Neural cell (in vitro differentiated cells): ENCODE measurements around the gene MEGF11. TPM values are rescaled to one million over a fixed set of nuclear protein-coding genes. Genes with fewer than 3 reads are reported as not detected.

Experiments
- H2AFZ ChIP-seq: fragments of 200-600, 300-800 bp; sonication (generic), shearing (Covaris generic); 2 replicates; pipeline ENCODE4 v1.6.0; 2014; ENCODE audit warnings: low read depth, mild to moderate bottlenecking, antibody characterized with exemption, low read length, moderate library complexity
- H3F3A ChIP-seq: fragments of 200-600 bp; shearing (Covaris generic); 2 replicates; pipeline ENCODE4 v1.6.1; 2016; ENCODE audit warnings: mild to moderate bottlenecking, moderate library complexity, mixed read lengths, antibody characterized with exemption, low read length; ENCODE audit not compliant: insufficient read depth, poor library complexity, severe bottlenecking
- H3K27ac ChIP-seq: fragments of 200-600, 300-800 bp; sonication (generic), shearing (Covaris generic); 2 replicates; pipeline ENCODE4 v1.5.1; 2014; ENCODE audit warnings: mild to moderate bottlenecking, low read length, moderate library complexity
- H3K27me3 ChIP-seq: fragments of 300-800, 200-600 bp; sonication (generic), shearing (Covaris generic); 2 replicates; pipeline ENCODE4 v1.6.0; 2014; ENCODE audit warnings: mild to moderate bottlenecking, low read depth, low read length, moderate library complexity; ENCODE audit not compliant: insufficient read depth
- H3K36me3 ChIP-seq: fragments of 300-800, 200-600 bp; sonication (generic), shearing (Covaris generic); 2 replicates; pipeline ENCODE4 v1.5.1; 2014; ENCODE audit warnings: mild to moderate bottlenecking, antibody characterized with exemption, low read length, moderate library complexity; ENCODE audit not compliant: insufficient read depth
- H3K4me2 ChIP-seq: fragments of 300-800, 200-600 bp; sonication (generic), shearing (Covaris generic); 2 replicates; pipeline ENCODE4 v1.6.0; 2014; ENCODE audit warnings: mild to moderate bottlenecking, low read length
- H3K4me3 ChIP-seq: fragments of 300-800, 200-600 bp; sonication (generic), shearing (Covaris generic); 2 replicates; pipeline ENCODE4 v1.5.1; 2014; ENCODE audit warnings: mild to moderate bottlenecking, low read length, moderate library complexity
- H3K79me2 ChIP-seq: fragments of 200-600 bp; shearing (Covaris generic); replicated peaks from 2 replicates; pipeline ENCODE4 v1.6.0; 2014; ENCODE audit warnings: mild to moderate bottlenecking, low read length, moderate library complexity; ENCODE audit not compliant: insufficient read depth
- H3K9ac ChIP-seq: fragments of 300-800, 200-600 bp; sonication (generic), shearing (Covaris generic); 2 replicates; pipeline ENCODE4 v1.6.1; 2016; ENCODE audit warnings: mild to moderate bottlenecking, low read length, mixed read lengths
- H3K9me2 ChIP-seq: fragments of 200-600 bp; shearing (Covaris generic); 2 replicates; pipeline ENCODE4 v1.6.1; 2016; ENCODE audit warnings: mild to moderate bottlenecking, low read length, mixed read lengths; ENCODE audit not compliant: insufficient read depth
- H3K9me3 ChIP-seq: fragments of 200-600, 300-800 bp; sonication (generic), shearing (Covaris generic); 2 replicates; pipeline ENCODE4 v1.6.1; 2016; ENCODE audit warnings: mild to moderate bottlenecking, mixed run types, low read length, moderate library complexity, mixed read lengths
- H4K20me1 ChIP-seq: fragments of 200-600 bp; shearing (Covaris generic); 2 replicates; pipeline ENCODE4 v1.6.1; 2016; ENCODE audit warnings: mild to moderate bottlenecking, mixed run types; ENCODE audit not compliant: insufficient read depth
- CTCF ChIP-seq: fragments of 450-650 bp; IDR thresholded peaks from 2 replicates; pipeline ENCODE4 v1.5.1; 2014; ENCODE audit warnings: antibody characterized with exemption, mild to moderate bottlenecking, moderate library complexity; ENCODE audit not compliant: poor library complexity, severe bottlenecking
- EP300 ChIP-seq: fragments of 450-650 bp; conservative IDR thresholded peaks from 2 replicates; pipeline ENCODE4 v1.6.1; 2014; ENCODE audit warnings: antibody characterized with exemption, mild to moderate bottlenecking, moderate library complexity; ENCODE audit not compliant: poor library complexity, severe bottlenecking
- EZH2 ChIP-seq: fragments of 200-600, 300-800 bp; shearing (Covaris generic), sonication (generic); IDR thresholded peaks from 2 replicates; pipeline ENCODE4 v1.6.1; 2014; ENCODE audit warnings: antibody characterized with exemption, low read length, borderline replicate concordance, mild to moderate bottlenecking; ENCODE audit not compliant: insufficient read depth, poor library complexity, severe bottlenecking
- MXI1 ChIP-seq: fragments of 450-650 bp; conservative IDR thresholded peaks from 2 replicates; pipeline ENCODE4 v1.6.1; 2014; ENCODE audit warnings: antibody characterized with exemption, mild to moderate bottlenecking; ENCODE audit not compliant: poor library complexity, severe bottlenecking
- POLR2AphosphoS5 ChIP-seq: IDR thresholded peaks from 2 replicates; pipeline ENCODE4 v1.6.1; 2012
- RAD21 ChIP-seq: fragments of 450-650 bp; conservative IDR thresholded peaks from 2 replicates; pipeline ENCODE4 v1.6.1; 2014; ENCODE audit warnings: antibody characterized with exemption, mild to moderate bottlenecking, moderate library complexity
- REST ChIP-seq: IDR thresholded peaks from 2 replicates; pipeline ENCODE4 v1.6.1; 2012; ENCODE audit warnings: borderline replicate concordance
- SMC3 ChIP-seq: fragments of 450-650 bp; conservative IDR thresholded peaks from 2 replicates; pipeline ENCODE4 v1.6.1; 2014; ENCODE audit warnings: antibody characterized with exemption, mild to moderate bottlenecking, moderate library complexity; ENCODE audit not compliant: poor library complexity
- TAF1 ChIP-seq: IDR thresholded peaks from 2 replicates; pipeline ENCODE4 v1.6.1; 2012; ENCODE audit warnings: low read depth
- polyA plus RNA-seq: library from polyadenylated mRNA; depleted of rRNA; stranded (reverse); fragments of >200 nt; gene quantifications from 2 replicates; pipeline ENCODE4 v1.2.3, GENCODE V29; 2014

Gene MEGF11
- polyA plus RNA-seq, 1 donor from 2014 or later: 0.64 TPM

GRCh38 chr15:65958835-65959234 is 294.7 kb downstream of the MEGF11 start:
- Histone ChIP-seq H3K79me2 (no peaks in the 10 kb centered on the region), H3K9ac (no peak overlapping the region), H2AFZ (no peak overlapping the region), H4K20me1 (no peaks in the 10 kb centered on the region), H3F3A (no peaks in the 10 kb centered on the region), H3K9me2 (no peaks in the 10 kb centered on the region), H3K4me3 (no peak overlapping the region), H3K9me3 (no peaks in the 10 kb centered on the region), H3K27me3 (no peaks in the 10 kb centered on the region), H3K27ac (no peak overlapping the region), H3K36me3 (no peaks in the 10 kb centered on the region), H3K4me2 (no peak overlapping the region)
- no peak for TF ChIP-seq CTCF
- TF ChIP-seq SMC3: no peak
- TF ChIP-seq EZH2: no peak
- no peak for TF ChIP-seq MXI1
- TF ChIP-seq REST: no peak
- TF ChIP-seq EP300: no peak
- TF ChIP-seq TAF1: no peak
- TF ChIP-seq RAD21: no peak
- no peak for TF ChIP-seq POLR2AphosphoS5

GRCh38 chr15:65957451-65957850 is 296.1 kb downstream of the MEGF11 start:
- H4K20me1 ChIP-seq: no peaks in the 10 kb centered on the region
- H3K27ac ChIP-seq: no peak overlapping the region
- no peak overlapping the region for H3K9ac ChIP-seq
- H3K36me3 ChIP-seq: no peaks in the 10 kb centered on the region
- no peak for TF ChIP-seq REST
- TF ChIP-seq RAD21: no peak
- TF ChIP-seq EZH2: no peak
- no peak for TF ChIP-seq TAF1
- TF ChIP-seq SMC3: no peak
- TF ChIP-seq POLR2AphosphoS5: no peak
- no peak for TF ChIP-seq MXI1
- TF ChIP-seq EP300: no peak
- no peak for TF ChIP-seq CTCF
- no peaks in the 10 kb centered on the region for H3K27me3 ChIP-seq
- no peaks in the 10 kb centered on the region for H3F3A ChIP-seq
- no peaks in the 10 kb centered on the region for H3K79me2 ChIP-seq
- no peak overlapping the region for H3K4me2 ChIP-seq
- no peak overlapping the region for H3K4me3 ChIP-seq
- no peaks in the 10 kb centered on the region for H3K9me3 ChIP-seq
- no peaks in the 10 kb centered on the region for H3K9me2 ChIP-seq
- no peak overlapping the region for H2AFZ ChIP-seq
